WTC11 (cell line): ENCODE measurements around the gene IST1. TPM values are rescaled to one million over a fixed set of nuclear protein-coding genes. Genes with fewer than 3 reads are reported as not detected.

Source experiments
- ATAC-seq: fragments of 200-7000 bp; cut with Tn5 transposase; 2 replicates; pipeline ENCODE4 v1.10.0; 2021; ENCODE audit warnings: mild to moderate bottlenecking, moderate library complexity
- CTCF ChIA-PET: fragments of 300-600 bp; sonication (Branson Sonifier 250); formaldehyde crosslinking; loops from one replicate; lab custom pipeline; 2021; ENCODE audit warnings: antibody characterized with exemption; lab: Charles Lee
- POLR2A ChIA-PET: fragments of 350-600 bp; sonication (Branson Sonifier 250); formaldehyde crosslinking; loops from one replicate; lab custom pipeline; 2021; ENCODE audit warnings: antibody characterized with exemption; lab: Charles Lee
- DNase-seq: peaks from one replicate; pipeline ENCODE4 v3.0.0; 2021; ENCODE audit warnings: low spot score
- H3K27ac Mint-ChIP-seq: 2 replicates; pipeline ENCODE4 v1.8.0; 2021; ENCODE audit warnings: mixed read lengths
- H3K27me3 Mint-ChIP-seq: 2 replicates; pipeline ENCODE4 v1.8.0; 2021; ENCODE audit warnings: low read depth, mild to moderate bottlenecking, moderate library complexity, mixed read lengths
- H3K36me3 Mint-ChIP-seq: 2 replicates; pipeline ENCODE4 v1.8.0; 2021; ENCODE audit warnings: mixed read lengths
- H3K4me1 Mint-ChIP-seq: 2 replicates; pipeline ENCODE4 v1.8.0; 2022; ENCODE audit warnings: mixed read lengths
- H3K4me3 Mint-ChIP-seq: 2 replicates; pipeline ENCODE4 v1.8.0; 2021; ENCODE audit warnings: mild to moderate bottlenecking, moderate library complexity, mixed read lengths
- H3K9me3 Mint-ChIP-seq: 2 replicates; pipeline ENCODE4 v1.8.0; 2021; ENCODE audit warnings: mixed read lengths
- AR ChIP-seq: fragments of 250-450 bp; sonication (Bioruptor Pico); IDR thresholded peaks from 2 replicates; pipeline ENCODE4 v1.9.0; 2021; ENCODE audit warnings: mild to moderate bottlenecking
- E2F1 ChIP-seq: sonication (generic); formaldehyde crosslinking; IDR thresholded peaks from 2 replicates; pipeline ENCODE4 v1.8.0; 2022; ENCODE audit warnings: mild to moderate bottlenecking, missing genetic modification reagents
- E2F5 ChIP-seq: sonication (generic); formaldehyde crosslinking; IDR thresholded peaks from 2 replicates; pipeline ENCODE4 v1.8.1; 2022; ENCODE audit warnings: mild to moderate bottlenecking, moderate library complexity, missing genetic modification reagents
- ESRRA ChIP-seq: sonication (generic); formaldehyde crosslinking; IDR thresholded peaks from 2 replicates; pipeline ENCODE4 v1.8.1; 2022; ENCODE audit warnings: mild to moderate bottlenecking, missing genetic modification reagents, borderline replicate concordance
- ETV6 ChIP-seq: sonication (generic); formaldehyde crosslinking; IDR thresholded peaks from 2 replicates; pipeline ENCODE4 v1.8.1; 2022; ENCODE audit warnings: mild to moderate bottlenecking, missing genetic modification reagents
- FOXJ3 ChIP-seq: sonication (generic); formaldehyde crosslinking; IDR thresholded peaks from 2 replicates; pipeline ENCODE4 v1.9.0; 2021; ENCODE audit warnings: missing genetic modification reagents, mild to moderate bottlenecking, borderline replicate concordance
- JAZF1 ChIP-seq: fragments of 250-450 bp; sonication (Bioruptor Pico); IDR thresholded peaks from 2 replicates; pipeline ENCODE4 v1.9.0; 2021; ENCODE audit warnings: moderate library complexity, mild to moderate bottlenecking, inconsistent platforms
- NR1H2 ChIP-seq: sonication (generic); formaldehyde crosslinking; IDR thresholded peaks from 2 replicates; pipeline ENCODE4 v1.9.0; 2021; ENCODE audit warnings: mild to moderate bottlenecking, moderate library complexity, missing genetic modification reagents
- NR3C1 ChIP-seq: sonication (generic); formaldehyde crosslinking; conservative IDR thresholded peaks from 2 replicates; pipeline ENCODE4 v1.8.1; 2023; ENCODE audit warnings: low read depth, mild to moderate bottlenecking, missing genetic modification reagents
- PRRX2 ChIP-seq: fragments of 250-450 bp; sonication (Bioruptor Pico); IDR thresholded peaks from 2 replicates; pipeline ENCODE4 v1.8.0; 2021; ENCODE audit warnings: mild to moderate bottlenecking
- RELA ChIP-seq: sonication (generic); formaldehyde crosslinking; IDR thresholded peaks from 2 replicates; pipeline ENCODE4 v1.8.1; 2022; ENCODE audit warnings: missing genetic modification reagents, mild to moderate bottlenecking, borderline replicate concordance
- SMAD4 ChIP-seq: sonication (generic); formaldehyde crosslinking; IDR thresholded peaks from 2 replicates; pipeline ENCODE4 v1.8.0; 2022; ENCODE audit warnings: mild to moderate bottlenecking, missing genetic modification reagents
- TEAD4 ChIP-seq: sonication (generic); formaldehyde crosslinking; IDR thresholded peaks from 2 replicates; pipeline ENCODE4 v1.8.0; 2022; ENCODE audit warnings: mild to moderate bottlenecking, missing genetic modification reagents
- TP53 ChIP-seq: sonication (generic); formaldehyde crosslinking; IDR thresholded peaks from 2 replicates; pipeline ENCODE4 v1.8.1; 2023; ENCODE audit warnings: mild to moderate bottlenecking, missing genetic modification reagents
- USF2 ChIP-seq: sonication (generic); formaldehyde crosslinking; IDR thresholded peaks from 2 replicates; pipeline ENCODE4 v1.8.1; 2023; ENCODE audit warnings: mild to moderate bottlenecking, missing genetic modification reagents, moderate library complexity
- ZBTB21 ChIP-seq: sonication (generic); formaldehyde crosslinking; IDR thresholded peaks from 2 replicates; pipeline ENCODE4 v1.8.1; 2023; ENCODE audit warnings: mild to moderate bottlenecking, missing genetic modification reagents, borderline replicate concordance
- ZBTB43 ChIP-seq: sonication (generic); formaldehyde crosslinking; IDR thresholded peaks from 2 replicates; pipeline ENCODE4 v1.8.1; 2023; ENCODE audit warnings: mild to moderate bottlenecking, missing genetic modification reagents
- ZNF232 ChIP-seq: sonication (generic); formaldehyde crosslinking; IDR thresholded peaks from 2 replicates; pipeline ENCODE4 v1.8.0; 2022; ENCODE audit warnings: mild to moderate bottlenecking, missing genetic modification reagents
- ZSCAN18 ChIP-seq: fragments of 250-450 bp; sonication (Bioruptor Pico); IDR thresholded peaks from 2 replicates; pipeline ENCODE4 v2.1.2; 2022; ENCODE audit warnings: mild to moderate bottlenecking, moderate library complexity
- total RNA-seq: library from RNA; stranded (reverse); gene quantifications from 3 replicates; pipeline ENCODE4 v1.2.3, GENCODE V29; 2021
- TF ChIP-seq, protein P1 (sequence below): sonication (generic); formaldehyde crosslinking; IDR thresholded peaks from 2 replicates; pipeline ENCODE4 v1.8.1; 2023; ENCODE audit warnings: mild to moderate bottlenecking, moderate library complexity, missing genetic modification reagents

IST1 gene
- total RNA-seq, 1 experiment from 2014 or later: 272 TPM

DNA sequence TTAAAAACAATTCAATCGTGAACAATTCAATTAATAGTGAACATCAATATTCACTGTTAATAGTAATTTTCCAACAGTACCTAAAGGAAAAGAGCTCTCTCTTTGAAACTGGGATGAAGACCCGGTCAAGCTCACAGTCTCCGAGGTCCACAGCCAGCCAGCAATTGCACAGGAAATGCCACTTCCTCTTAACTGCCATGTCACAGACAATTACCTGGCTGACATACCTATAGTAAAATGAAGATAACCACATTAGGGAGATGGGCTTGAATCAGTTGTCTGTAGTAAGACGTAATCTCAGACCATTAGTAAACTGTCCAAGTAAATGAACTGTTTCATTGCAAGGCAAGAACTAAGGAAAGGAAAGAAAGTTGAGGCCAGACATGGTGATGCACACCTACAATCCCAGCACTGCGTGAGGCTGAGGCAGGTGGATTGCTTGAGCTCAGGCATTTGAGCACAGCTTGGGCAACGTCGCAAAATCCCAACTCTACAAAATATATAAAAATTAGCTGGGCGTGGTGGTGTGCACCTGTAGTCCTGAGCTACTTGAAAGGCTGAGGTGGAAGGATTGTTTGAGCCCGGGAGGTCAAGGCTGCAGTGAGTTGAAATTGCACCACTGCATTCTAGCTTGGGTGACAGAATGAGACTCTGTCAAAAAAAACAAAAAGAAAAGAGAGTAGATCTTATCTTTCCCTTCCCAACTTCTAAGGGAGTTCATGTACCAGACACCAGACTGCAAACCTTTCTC is 68.0 kb downstream of the IST1 start (continued):
- TF ChIP-seq ETV6: no peak
- no peak for TF ChIP-seq TP53 (CRISPR knock-in tag)
- TF ChIP-seq SMAD4 (CRISPR knock-in tag): no peak
- TF ChIP-seq E2F5 (CRISPR knock-in tag): no peak
- no peak for TF ChIP-seq ZBTB43 (CRISPR knock-in tag)
- no peak for TF ChIP-seq NR3C1
- TF ChIP-seq NR1H2: no peak
- TF ChIP-seq TEAD4 (CRISPR knock-in tag): no peak

GRCh38 chr16:71965223-71965622 is 69.9 kb downstream of the IST1 start:
- Mint-ChIP-seq H3K9me3 (no peaks in the 10 kb centered on the region), H3K36me3 (no peaks in the 10 kb centered on the region), H3K4me1 (no peaks in the 10 kb centered on the region), H3K4me3 (no peak overlapping the region)
- CTCF ChIA-PET: no interaction called here
- POLR2A ChIA-PET: no interaction called here
- no peak for ATAC-seq
- TF ChIP-seq ZBTB21 (CRISPR knock-in tag) (no peak), USF2 (CRISPR knock-in tag) (no peak), ZNF232 (CRISPR knock-in tag) (no peak), ZSCAN18 (CRISPR knock-in tag) (no peak), ESRRA (CRISPR knock-in tag) (no peak), PRRX2 (CRISPR knock-in tag) (no peak), AR (CRISPR knock-in tag) (no peak), RELA (no peak), FOXJ3 (CRISPR knock-in tag) (no peak), E2F1 (CRISPR knock-in tag) (no peak), JAZF1 (CRISPR knock-in tag) (no peak)
- TF ChIP-seq, protein P1, sequence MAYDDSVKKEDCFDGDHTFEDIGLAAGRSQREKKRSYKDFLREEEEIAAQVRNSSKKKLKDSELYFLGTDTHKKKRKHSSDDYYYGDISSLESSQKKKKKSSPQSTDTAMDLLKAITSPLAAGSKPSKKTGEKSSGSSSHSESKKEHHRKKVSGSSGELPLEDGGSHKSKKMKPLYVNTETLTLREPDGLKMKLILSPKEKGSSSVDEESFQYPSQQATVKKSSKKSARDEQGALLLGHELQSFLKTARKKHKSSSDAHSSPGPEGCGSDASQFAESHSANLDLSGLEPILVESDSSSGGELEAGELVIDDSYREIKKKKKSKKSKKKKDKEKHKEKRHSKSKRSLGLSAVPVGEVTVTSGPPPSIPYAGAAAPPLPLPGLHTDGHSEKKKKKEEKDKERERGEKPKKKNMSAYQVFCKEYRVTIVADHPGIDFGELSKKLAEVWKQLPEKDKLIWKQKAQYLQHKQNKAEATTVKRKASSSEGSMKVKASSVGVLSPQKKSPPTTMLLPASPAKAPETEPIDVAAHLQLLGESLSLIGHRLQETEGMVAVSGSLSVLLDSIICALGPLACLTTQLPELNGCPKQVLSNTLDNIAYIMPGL: no peak
- TF ChIP-seq, all 79 proteins: peak for 0
- no peak for DNase-seq
- no peak overlapping the region for H3K27ac Mint-ChIP-seq
- no peaks in the 10 kb centered on the region for H3K27me3 Mint-ChIP-seq
